Cardiac fibroblast (primary cell): ENCODE data around the gene CDK6.

Source experiments
- DNase-seq, 2 donors: peaks; one replicate each; pipeline versions ENCODE4 v3.0.0 to v3.0.0-alpha.2; 2010; ENCODE audit warnings: low read depth in 2 of 2
- H3K4me3 ChIP-seq, 2 donors: replicated peaks in 1 of 2; 1 replicate in 1 of 2; 2 replicates in 1 of 2; pipeline ENCODE4 v1.5.1; 2011; ENCODE audit warnings: low read depth in 2 of 2, low read length in 2 of 2, mild to moderate bottlenecking in 2 of 2, moderate library complexity in 1 of 2
- TF ChIP-seq, protein P1 (sequence below): IDR thresholded peaks from one replicate; pipeline ENCODE4 v1.5.1; 2011; ENCODE audit warnings: low read depth, mild to moderate bottlenecking, low read length, inconsistent platforms

The CDK6 gene

GRCh38 chr7:92622685-92623084 is 213.7 kb downstream of the CDK6 start:
- TF ChIP-seq, protein P1, sequence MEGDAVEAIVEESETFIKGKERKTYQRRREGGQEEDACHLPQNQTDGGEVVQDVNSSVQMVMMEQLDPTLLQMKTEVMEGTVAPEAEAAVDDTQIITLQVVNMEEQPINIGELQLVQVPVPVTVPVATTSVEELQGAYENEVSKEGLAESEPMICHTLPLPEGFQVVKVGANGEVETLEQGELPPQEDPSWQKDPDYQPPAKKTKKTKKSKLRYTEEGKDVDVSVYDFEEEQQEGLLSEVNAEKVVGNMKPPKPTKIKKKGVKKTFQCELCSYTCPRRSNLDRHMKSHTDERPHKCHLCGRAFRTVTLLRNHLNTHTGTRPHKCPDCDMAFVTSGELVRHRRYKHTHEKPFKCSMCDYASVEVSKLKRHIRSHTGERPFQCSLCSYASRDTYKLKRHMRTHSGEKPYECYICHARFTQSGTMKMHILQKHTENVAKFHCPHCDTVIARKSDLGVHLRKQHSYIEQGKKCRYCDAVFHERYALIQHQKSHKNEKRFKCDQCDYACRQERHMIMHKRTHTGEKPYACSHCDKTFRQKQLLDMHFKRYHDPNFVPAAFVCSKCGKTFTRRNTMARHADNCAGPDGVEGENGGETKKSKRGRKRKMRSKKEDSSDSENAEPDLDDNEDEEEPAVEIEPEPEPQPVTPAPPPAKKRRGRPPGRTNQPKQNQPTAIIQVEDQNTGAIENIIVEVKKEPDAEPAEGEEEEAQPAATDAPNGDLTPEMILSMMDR: no peak
- no peak for DNase-seq
- H3K4me3 ChIP-seq: no peak overlapping the region

GRCh38 chr7:92622030-92622429 is 214.3 kb downstream of the CDK6 start:
- DNase-seq: no peak
- no peak overlapping the region for H3K4me3 ChIP-seq
- TF ChIP-seq, protein P1: no peak

DNA sequence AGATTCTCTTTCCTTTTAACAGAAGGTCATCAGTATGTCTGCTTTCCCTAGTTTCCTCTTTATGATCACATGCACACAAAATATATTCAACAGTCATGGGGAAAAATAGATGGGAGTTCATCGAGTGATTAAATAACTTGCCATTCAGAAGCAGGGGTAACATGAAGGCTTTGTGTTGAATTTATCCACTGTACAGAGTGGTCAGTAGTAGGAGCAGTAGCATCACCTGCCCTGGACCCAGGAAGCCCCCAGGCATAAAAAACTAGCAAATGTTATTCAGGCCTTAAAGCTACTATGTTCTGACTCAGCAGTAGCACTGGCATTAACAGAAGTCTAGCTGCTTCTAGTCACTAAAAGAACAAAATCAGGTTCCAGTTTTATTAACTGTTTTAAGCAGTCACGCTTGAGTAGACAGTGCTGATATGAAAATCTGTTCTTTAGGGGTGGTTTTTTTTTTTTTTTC is 214.8 kb downstream of the CDK6 start:
- TF ChIP-seq, protein P1: no peak
- no peak overlapping the region for H3K4me3 ChIP-seq
- DNase-seq: no peak

DNA sequence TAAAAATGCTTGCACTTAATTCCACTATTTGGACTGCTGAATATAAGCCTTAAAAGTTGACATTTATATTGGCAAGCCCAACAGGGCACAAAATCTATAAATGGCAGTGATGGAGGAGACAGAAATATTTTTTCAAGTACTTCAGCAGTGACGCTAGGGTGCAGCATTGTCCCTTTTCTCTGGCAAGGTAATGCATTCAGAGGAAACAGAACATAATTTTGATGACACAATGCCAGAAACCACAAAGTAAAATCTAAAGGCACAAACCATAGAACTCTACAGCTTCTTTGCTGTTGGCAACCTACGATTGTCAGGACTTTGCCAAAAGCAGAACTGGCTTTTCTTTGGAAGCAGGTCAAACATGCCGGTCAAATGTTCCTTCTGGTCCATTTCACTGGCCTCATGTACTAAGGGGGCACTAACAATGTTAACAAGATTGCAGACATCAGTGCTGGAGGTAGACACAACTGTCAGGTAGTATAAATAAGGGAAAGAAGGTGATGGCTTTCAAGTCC is 215.3 kb downstream of the CDK6 start:
- H3K4me3 ChIP-seq: no peak overlapping the region
- DNase-seq: peak; percentile 95 to 98
- TF ChIP-seq, protein P1: peak; percentile 60

DNA sequence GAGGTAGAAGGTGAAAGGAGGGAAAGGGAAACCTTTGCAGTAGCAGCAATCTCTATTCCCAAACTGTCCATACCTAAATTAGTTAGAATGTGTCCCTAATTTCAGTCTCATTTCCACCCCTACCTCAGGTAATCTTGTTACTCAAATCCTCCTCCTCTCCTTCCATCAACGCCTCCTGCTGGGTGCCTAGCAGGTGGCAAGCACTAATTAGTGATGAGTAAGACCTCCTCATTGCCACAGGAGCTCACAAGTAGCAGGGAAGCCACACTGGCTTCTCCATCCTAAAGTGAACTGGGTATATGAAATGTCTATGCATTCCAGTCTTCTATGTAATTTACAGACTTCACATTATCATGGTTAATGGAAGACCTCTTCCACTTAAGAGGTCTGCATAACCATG is 220.5 kb downstream of the CDK6 start:
- DNase-seq: no peak
- TF ChIP-seq, protein P1: no peak
- no peak overlapping the region for H3K4me3 ChIP-seq

- TF ChIP-seq, protein P1: no peak
- no peak overlapping the region for H3K4me3 ChIP-seq
- DNase-seq: peak; percentile 50 to 58
These were observed 221.7 kb downstream of the CDK6 start for GRCh38 chr7:92614660-92615174.

DNA sequence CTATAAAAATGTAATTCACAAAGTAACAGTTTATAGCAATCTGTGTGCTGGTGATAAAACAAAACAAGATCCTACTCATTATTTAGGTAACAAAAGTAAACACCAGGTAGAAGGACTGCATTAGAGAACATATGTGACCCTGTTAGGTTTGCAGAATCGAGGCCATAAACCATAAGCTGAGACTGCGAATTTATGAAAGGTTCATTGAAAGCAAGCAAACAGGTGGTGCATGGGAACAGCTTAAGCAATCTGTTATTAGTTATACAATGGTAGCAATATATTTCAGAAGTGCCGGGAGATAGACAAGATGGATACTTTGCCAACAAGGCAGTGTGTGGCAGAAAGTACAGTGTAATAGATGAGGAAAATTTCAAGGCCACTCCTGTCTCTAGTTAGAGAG is 222.7 kb downstream of the CDK6 start:
- no peak for DNase-seq
- TF ChIP-seq, protein P1: no peak
- H3K4me3 ChIP-seq: no peak overlapping the region
